Hypothalamus (tissue), 51 donors: ENCODE data around the gene C16orf92.

Experiments
- DNase-seq, 51 donors: peaks; one replicate each; lab custom pipeline; 2025; lab: John Stamatoyannopoulos, UW

C16orf92 gene

DNA sequence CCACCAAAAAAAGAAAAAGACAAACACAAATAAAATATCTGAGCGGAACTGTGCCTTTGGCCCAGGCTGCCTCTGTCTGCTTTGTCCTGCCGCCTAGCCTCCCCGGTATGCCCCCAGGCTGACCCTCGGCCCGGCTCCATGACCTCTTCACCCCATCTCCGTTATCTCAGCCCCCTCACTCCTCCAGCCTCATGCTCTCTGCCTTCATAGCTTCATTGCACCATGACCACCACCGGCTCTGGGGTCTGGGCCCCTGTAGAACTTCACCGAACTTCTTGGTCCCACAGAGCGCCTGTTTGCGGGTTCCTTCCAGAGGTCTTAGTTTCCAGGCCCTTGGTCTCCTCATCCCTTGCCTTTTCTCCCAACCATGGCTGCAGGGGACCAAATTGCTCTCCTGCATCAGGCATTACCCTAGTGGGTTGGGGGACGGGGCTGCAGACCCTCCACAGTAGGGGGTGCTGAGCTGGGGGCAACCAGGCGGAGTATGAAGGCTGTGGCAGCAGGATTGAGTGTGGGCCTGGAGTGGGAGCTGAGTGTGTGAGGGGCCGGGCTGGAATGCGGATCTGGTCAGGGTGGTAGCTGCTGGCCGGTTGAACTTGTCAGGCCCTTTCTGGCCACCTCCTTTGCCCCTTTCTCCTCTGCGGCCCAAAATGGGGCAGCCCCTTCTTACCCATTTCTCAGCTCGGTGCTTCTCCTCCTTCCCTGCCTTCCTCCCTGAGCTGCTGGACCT, 34.5 kb upstream of the C16orf92 start:
- DNase-seq = no peak

DNA sequence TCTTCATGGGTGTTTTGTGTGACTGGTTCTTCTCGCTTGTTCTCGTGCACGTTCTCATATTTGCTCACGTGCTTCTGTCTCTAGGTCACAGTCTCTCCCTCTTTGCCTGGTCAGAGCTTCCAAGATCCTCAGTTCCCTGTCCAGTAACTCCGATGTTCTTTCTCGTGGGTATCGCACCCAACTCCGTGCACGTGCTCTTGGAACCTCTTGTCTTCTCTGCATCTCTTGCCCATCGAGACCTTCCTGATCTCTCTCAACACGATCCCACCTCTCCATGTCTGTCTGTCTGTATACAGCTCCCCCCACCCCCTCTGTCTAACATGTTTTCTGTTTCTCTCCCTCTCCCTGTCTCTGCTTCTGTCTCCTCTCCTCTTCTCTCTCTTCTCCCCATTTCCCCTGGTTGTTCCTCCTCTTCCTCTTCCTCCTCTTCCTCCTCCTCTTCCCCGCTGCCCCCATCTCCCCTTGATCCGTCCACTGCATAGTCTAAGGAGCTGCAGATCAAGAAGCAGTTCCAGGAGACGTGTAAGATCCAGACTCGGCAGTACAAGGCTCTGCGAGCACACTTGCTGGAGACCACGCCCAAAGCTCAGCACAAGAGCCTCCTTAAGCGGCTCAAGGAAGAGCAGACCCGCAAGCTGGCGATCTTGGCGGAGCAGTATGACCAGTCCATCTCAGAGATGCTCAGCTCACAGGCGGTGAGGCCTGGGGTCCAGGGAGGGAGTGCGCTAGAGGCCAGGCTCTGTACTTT, 33.7 kb upstream of the C16orf92 start:
- no peak for DNase-seq

DNA sequence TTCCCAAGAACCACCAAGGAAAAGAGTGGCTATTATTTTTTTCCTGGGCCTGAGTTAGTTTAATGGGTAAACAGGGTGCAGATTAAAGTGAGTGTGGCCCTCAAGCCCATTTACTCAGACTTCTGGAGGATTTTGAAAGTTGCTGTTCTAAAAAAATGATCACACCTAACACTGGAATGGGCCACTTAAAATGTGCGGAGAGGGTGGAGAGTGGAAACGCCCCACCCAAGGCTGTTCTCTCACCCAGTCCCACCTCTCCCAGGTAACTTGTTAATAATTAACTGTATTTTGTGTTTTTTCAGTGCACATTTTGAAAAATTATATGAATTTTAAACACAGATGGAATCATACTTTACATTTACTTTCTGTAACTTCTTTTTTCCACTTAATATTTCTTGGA, 33.0 kb upstream of the C16orf92 start:
- DNase-seq = no peak

DNA sequence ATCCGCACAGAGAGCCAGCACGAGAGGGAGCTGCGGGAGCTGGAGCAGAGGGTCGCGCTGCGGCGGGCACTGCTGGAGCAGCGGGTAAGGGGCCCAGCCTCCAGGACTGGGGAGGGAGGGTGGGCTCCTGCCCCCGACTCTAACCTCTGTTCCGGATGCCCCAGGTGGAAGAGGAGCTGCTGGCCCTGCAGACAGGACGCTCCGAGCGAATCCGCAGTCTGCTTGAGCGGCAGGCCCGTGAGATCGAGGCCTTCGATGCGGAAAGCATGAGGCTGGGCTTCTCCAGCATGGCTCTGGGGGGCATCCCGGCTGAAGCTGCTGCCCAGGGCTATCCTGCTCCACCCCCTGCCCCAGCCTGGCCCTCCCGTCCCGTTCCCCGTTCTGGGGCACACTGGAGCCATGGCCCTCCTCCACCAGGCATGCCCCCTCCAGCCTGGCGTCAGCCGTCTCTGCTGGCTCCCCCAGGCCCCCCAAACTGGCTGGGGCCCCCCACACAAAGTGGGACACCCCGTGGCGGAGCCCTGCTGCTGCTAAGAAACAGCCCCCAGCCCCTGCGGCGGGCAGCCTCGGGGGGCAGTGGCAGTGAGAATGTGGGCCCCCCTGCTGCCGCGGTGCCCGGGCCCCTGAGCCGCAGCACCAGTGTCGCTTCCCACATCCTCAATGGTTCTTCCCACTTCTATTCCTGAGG, 32.0 kb upstream of the C16orf92 start:
- DNase-seq = no peak

DNA sequence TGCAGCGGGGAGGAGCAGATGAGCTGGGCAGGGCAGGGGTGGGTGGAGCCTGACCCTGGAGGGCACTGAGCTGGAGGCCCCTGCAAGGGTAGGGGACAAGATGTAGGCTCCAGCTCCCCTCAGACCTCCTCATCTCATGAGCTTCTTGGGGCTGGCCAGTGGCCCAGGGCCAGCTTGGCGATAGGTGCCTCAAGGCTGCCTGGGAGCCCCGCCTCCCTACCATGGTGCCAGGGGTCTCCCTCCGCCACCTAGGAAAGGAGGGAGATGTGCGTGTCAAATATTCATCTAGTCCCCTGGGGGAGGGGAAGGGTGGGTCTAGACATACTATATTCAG, 31.5 kb upstream of the C16orf92 start:
- DNase-seq = no peak

DNA sequence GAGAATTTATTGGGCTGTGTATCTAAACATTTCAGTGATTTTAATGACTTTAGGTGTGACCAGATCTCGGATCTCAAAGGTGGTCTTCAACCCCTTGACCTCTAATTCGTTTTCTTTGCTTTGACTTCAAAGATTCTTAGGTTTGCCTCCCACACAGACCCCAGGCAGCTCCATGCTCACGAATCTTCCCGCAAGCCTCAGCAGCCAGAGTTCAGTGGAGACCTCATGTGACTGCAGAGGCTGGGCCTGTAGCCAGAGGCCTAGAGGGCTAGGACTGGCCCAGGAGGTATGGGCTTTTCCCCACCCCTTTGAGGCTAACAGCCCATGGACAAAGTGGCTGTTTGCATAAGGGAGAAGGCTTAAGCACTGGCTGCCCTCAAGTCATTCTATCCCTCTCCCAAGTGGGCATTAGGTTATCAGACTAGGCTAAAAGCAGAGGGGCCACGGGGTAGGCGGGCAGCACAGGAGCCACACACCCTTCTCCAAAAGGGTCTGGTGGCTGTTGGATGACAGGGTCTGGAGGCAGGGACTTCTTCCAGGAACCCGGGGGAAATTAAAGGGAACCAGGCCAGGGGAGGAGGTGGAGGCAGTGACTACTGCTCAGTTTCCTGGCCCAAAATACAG, 30.5 kb upstream of the C16orf92 start:
- peak in 1 of 51 donors; percentile 6 for DNase-seq

DNA sequence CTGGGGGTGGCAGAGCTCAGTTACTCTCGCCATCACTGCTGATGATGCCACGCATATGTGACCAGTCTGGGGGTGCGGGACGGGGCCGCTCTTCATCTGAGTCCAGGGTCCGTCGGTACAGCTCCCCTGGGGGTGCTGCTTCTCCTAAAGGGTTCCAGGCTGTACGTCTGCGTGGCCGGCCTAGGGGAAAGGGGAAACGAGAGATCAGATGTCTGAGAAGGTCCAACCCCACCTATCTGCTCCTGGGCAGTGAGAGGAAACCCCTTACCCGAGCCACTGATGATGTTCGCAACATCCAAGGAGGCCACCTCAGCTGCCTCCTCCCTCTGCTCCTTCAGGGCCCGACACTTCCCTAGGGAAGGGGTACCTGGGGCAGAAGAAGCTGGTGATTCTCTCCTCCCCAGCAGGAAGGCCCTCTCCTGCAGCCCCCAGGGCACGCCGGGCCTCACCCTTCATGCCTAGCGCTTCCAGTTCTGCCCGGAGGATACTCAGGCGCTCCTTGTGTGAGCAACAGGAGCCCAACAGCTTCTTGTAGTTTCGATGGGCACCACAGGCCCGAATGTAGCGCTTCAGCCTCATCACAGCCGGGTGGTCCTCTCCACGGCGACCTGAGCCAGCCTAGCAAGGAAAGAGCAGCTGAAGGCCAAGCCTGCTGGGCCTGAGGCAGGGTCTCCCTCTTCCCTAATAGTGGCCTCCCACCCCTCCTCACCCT, 29.7 kb upstream of the C16orf92 start:
- DNase-seq = no peak

DNA sequence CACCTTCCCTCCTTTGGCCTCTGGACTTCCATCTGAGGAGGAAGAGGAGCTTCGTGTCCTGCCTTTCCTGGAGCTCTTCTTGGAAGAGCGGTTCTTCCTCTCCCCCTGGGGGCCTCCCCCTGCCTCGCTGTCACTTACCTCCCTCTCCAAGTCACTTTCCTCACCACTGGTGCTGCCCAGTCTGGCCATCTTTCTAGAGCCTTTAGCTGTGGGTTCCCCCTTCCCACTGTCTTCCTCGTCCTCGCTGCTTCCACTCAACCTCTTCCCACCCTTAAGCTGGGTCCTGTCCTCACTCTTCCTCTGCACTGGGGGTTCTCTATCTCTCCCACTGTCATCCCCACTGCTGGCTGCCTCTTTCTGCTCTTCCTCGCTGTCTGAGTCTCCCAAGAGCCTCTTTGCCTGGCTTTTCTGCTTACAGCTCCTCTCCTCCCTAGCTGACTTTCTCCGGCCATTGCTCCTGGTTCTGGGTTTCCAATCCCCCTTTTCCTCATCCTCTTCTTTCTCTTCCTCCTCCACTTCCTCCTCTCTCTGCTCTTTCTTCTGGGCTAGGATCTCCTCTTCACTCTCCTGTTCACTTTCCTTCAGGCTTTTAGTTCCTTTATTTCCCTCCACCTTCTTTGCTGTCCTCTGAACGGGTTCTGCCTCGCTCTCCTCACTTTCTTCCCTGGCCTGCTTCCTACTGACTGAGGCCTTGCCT, 28.9 kb upstream of the C16orf92 start:
- no peak for DNase-seq

DNA sequence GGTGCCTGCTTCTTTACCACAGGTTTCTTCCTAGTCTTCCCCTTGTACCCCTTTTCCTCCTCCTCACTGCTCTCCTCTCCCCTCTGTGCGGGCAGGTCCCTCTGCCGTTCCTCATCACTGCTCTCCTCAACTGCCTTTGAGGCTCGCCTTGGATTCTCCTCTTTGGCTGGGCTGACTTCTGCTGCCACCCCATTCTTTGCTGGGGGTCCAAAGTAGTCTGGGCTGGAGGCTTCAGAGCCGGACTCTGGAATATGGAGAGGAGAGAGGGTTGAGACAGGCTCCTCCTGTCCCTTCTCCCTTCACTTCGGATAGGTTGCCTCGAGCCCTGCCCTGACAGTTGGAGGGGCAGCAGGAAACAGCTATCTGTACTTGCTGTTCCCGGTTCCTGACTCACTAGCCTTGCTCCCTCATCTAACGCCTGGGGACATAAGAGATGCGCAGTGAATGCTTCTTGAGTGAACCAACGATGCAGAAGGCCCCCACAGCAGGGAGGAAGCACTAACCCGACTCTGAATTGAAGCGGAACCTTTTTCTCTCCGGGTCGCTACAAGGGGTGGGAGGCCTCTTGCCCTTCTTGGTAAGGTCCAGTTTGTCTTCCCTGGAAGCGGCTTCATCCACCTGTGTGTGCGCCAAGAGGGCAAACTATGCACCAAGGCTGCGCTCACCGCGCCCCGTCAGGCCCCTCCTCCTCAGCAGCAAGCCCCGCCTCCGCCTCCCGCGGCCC, 28.2 kb upstream of the C16orf92 start:
- peak in 13 of 51 donors; percentile 32 to 70 (median 53) for DNase-seq

DNA sequence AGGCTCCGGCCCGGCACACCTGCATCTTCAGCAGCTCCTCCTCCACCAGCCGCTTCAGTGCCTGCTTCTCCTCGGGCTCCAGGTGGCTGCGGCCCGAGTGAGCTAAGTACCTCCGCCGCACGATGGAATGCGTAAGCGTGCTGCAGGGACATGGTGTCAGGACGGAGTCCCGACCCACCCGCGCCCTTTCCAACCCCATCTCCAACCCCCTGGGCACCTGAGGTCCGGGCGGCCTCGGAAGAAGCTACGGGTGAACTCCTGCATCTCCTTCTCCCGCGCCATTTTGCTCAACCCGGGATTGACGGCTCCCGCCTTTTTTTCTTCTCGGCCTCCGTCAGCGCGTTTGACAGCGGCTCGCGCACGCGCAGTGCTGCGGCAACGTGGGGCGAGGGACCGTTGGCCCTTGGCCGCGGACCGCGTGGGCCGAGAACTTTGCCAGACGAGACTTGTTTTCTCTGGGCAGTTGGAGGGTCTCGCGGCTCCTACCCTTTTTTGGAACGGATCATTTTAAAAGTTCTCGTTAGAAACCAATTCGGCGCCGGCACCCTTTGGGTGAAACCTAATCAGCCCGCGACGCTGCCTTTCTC, 27.6 kb upstream of the C16orf92 start, which contains the start of gene HIRIP3:
HIRIP3 (minus strand) TSS at position 294 of the 587 bp plus-strand sequence; CDS start at position 282, 12 bp downstream.
- DNase-seq = peak; percentile 60 to 98 (median 78)

DNA sequence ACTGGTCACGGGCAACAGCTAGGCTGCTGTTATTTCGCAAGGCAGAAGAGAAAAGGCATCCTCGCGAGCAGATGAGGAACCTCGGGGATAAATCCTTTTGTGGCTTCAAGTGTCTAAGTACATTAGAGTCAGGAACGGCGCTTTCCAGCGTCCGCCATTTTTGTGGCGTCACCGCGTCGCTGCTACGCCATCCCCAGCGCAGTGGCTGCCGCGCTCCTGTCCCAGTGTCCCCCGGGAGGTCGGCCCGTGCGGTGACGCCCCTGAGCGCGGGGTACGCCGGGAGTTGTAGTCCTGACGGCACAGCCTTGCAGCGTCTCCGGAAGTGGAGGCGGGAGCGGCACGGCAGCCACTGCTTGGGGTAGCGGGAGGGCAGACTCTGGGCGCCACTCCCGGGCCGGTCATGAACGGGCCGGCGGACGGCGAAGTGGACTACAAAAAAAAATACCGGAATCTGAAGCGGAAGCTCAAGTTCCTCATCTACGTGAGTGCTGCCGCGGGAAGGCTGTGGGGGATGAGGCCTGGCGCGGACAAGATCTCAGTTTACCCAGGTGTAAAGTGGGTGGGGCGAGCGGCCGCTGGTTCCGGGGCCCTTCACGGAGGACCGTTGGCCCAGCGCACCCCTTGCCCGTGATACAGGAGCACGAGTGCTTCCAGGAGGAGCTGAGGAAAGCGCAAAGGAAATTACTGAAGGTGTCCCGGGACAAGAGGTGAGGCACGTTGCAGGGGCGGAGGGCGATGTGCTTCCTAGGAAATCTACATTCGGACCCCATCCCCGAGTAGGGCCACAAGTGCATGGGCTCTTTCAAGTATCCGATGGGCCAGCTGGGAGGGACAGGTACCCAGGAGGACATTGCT, 26.9 kb upstream of the C16orf92 start, which contains the start of gene INO80E:
INO80E (plus strand) TSS at position 331 of the 855 bp plus-strand sequence; CDS start at position 401, 70 bp downstream.
- DNase-seq = peak; percentile 80 to 100 (median 97)

DNA sequence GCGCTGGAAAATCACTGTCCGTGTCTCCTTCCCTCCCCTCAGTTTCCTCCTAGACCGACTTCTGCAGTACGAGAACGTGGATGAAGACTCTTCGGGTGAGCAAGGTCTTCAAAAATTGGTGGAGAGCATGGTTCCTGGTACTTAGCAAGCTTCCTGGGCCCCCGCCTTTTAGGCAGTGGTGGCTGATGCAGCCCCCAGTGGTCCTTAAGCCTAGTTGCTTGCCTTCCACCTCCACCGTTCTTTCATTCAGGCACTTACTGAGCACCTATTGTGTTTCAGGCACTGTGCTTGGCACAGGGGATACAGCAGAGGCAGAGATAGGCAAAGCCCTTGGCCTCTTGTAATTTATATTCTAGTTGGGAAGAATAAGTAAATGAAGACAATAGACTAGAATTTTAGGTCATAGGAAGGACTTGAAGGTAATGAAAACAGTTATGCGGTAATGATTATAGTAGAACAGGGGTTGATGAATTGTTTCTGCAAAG, 26.2 kb upstream of the C16orf92 start:
- DNase-seq = no peak

DNA sequence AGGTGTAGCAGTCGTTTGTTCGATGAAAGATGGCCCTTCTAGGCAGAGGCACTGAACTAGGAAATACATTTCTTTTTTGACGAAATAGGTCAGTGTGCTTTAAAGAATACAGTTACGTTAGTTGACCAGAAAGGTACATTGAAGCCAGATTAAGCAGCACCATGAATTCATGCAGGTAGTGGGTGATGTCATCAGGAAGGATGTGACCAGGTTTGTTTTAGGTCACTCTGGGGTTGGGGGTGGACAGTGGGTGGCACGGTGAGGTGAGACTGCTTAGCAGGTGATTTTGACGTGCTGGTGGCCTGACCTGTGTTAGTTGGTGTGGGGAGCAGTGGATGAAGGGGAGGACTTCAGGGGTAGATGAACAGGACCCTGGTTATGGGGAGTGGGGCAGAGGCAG, 23.4 kb upstream of the C16orf92 start:
- no peak for DNase-seq

DNA sequence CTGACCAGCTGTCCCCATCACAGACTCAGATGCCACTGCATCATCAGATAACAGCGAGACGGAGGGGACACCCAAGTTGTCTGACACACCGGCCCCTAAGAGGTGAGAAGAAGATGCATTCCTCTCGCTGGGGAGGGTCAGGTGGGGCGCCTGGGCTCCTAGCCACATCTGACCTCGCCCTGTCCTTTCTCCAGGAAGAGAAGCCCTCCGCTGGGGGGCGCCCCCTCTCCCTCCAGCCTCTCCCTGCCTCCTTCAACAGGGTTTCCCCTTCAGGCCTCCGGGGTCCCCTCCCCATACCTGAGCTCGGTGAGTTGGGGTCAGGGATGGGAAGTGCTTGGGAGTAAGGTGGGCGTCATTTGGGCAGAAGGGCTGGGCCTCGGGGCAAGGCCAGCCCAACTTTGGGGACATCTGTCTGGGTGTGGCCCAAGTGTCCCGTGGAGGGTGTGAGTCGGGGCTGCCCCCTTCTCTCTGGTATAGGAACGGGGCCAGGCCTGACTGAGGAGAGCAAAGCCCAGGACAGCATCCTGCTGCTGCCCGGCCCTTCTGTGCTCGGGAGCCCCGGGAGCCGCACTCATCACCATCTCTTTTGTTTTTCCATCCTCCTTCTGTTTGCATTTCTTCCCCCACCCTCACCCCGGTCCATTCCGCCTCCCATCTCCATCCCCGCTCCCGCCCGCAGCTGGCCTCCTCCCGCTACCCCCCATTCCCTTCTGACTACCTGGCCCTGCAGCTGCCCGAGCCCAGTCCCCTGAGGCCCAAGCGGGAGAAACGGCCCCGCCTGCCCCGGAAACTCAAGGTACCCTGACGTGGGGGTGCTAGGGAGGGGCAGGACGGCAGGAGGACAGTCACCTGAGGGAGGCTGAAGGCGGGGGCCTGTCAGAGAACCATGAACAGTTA, 22.0 kb upstream of the C16orf92 start:
- DNase-seq = no peak

DNA sequence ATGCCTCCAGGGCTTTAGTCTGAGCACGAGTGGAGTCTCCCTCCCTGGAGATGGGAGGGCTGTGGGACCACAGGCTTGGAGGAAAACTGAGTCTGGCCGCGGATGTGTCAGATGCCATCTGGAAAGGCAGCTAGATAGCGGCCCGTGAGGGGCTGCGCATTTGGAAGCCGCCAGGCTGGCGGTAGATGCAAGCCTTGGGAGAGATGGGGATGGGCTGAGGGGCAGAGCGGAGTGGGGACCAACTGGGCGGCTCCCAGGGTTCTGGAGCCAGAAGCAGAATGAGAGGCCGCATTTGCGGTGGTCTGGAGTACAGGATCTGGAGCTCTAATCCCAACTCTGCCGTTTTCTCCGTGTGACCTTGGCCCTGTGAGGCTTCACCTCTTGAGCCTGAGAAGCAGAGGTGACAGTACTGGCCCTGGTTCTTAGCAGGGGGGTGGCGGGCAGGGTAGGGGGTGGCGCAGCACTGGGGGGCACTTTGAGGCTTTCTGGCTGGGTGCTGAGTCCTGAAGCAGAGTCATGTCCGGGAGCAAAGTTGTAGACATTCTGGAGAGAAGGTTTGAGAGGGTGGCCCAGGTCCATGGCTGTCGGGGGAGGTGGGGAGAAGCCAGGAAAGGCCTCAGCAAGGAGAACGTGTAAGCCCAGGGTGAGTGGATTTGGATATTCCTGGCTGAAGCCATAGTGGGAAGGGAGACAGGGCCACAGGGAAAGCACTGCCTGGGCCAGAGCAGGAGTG, 20.2 kb upstream of the C16orf92 start:
- no peak for DNase-seq
